Fibroblast of lung (primary cell): ENCODE measurements around the gene OAS3. TPM values are rescaled to one million over a fixed set of nuclear protein-coding genes. Genes with fewer than 3 reads are reported as not detected.

Experiments used
- DNase-seq, 2 donors: peaks; one replicate each; pipeline versions ENCODE4 v3.0.0 to v3.0.0-alpha.2; 2010; ENCODE audit warnings: low read depth in 2 of 2
- H2AFZ ChIP-seq: 2 replicates; pipeline ENCODE4 v1.5.1; 2012; ENCODE audit warnings: low read length, control low read depth, inconsistent platforms
- H3K27ac ChIP-seq: 2 replicates; pipeline ENCODE4 v1.5.1; 2011; ENCODE audit warnings: low read length, control low read depth; ENCODE audit not compliant: insufficient read depth
- H3K27me3 ChIP-seq: 2 replicates; pipeline ENCODE4 v1.5.1; 2011; ENCODE audit warnings: mild to moderate bottlenecking, low read length; ENCODE audit not compliant: control insufficient read depth, insufficient read depth
- H3K36me3 ChIP-seq: 2 replicates; pipeline ENCODE4 v1.5.1; 2011; ENCODE audit warnings: low read length; ENCODE audit not compliant: control insufficient read depth, insufficient read depth
- H3K4me1 ChIP-seq: 2 replicates; pipeline ENCODE4 v1.5.1; 2011; ENCODE audit warnings: low read length; ENCODE audit not compliant: control insufficient read depth, insufficient read depth; ENCODE audit errors: extremely low read depth
- H3K4me2 ChIP-seq: 2 replicates; pipeline ENCODE4 v1.5.1; 2011; ENCODE audit warnings: low read length, control low read depth; ENCODE audit not compliant: insufficient read depth; ENCODE audit errors: extremely low read depth
- H3K4me3 ChIP-seq, 4 experiments: fragments of 200-600 bp in 1 of 4; sonication (generic) in 1 of 4; replicated peaks in 1 of 4; 2 replicates each; pipeline ENCODE4 v1.5.1; 2011 to 2016; ENCODE audit warnings: low read length in 4 of 4, low read depth in 3 of 4, mild to moderate bottlenecking in 3 of 4, control low read depth in 2 of 4, inconsistent platforms in 1 of 4, mixed read lengths in 1 of 4; ENCODE audit not compliant: insufficient read depth in 1 of 4; ENCODE audit errors: control extremely low read depth in 1 of 4
- H3K79me2 ChIP-seq: 2 replicates; pipeline ENCODE4 v1.5.1; 2012; ENCODE audit warnings: mild to moderate bottlenecking, low read length, inconsistent platforms; ENCODE audit not compliant: control insufficient read depth, insufficient read depth
- H3K9ac ChIP-seq: 2 replicates; pipeline ENCODE4 v1.5.1; 2011; ENCODE audit warnings: mild to moderate bottlenecking, low read length, control low read depth; ENCODE audit not compliant: insufficient read depth
- H3K9me3 ChIP-seq: 2 replicates; pipeline ENCODE4 v1.5.1; 2012; ENCODE audit warnings: low read depth, low read length; ENCODE audit not compliant: control insufficient read depth, insufficient read depth
- H4K20me1 ChIP-seq: 2 replicates; pipeline ENCODE4 v1.5.1; 2011; ENCODE audit warnings: low read length; ENCODE audit not compliant: control insufficient read depth, insufficient read depth; ENCODE audit errors: extremely low read depth
- CTCF ChIP-seq, 2 donors: IDR thresholded peaks in 1 of 2; conservative IDR thresholded peaks in 1 of 2; 1 replicate in 1 of 2; 2 replicates in 1 of 2; pipeline ENCODE4 v1.5.1; 2011 to 2012; ENCODE audit warnings: low read length in 2 of 2, control low read depth in 1 of 2, inconsistent platforms in 1 of 2, low read depth in 1 of 2, mild to moderate bottlenecking in 1 of 2
- EZH2 ChIP-seq: IDR thresholded peaks from 2 replicates; pipeline ENCODE4 v1.5.1; 2012; ENCODE audit warnings: low read length, control low read depth, mild to moderate bottlenecking; ENCODE audit errors: missing control alignments
- polyA plus RNA-seq, 2 donors: library from polyadenylated mRNA; depleted of rRNA in 1 of 2; stranded (reverse) in 1 of 2; unstranded in 1 of 2; fragments of >200 nt; gene quantifications; 2 replicates each; pipeline ENCODE4 v1.2.1, GENCODE V29; 2011 to 2012; ENCODE audit warnings: missing spikeins in 1 of 2
- total RNA-seq: library from RNA; depleted of rRNA; stranded (reverse); fragments of >200 nt; gene quantifications from 2 replicates; pipeline ENCODE4 v1.2.1, GENCODE V29; 2014

The OAS3 gene
- total and polyA plus RNA-seq, 2 donors (not counting 1 experiment from before 2014, with no cell fraction given): 3.5 to 7.0 TPM

GRCh38 chr12:112938751-112939150, 477 bp downstream of the OAS3 start:
- Histone ChIP-seq H4K20me1 (no peaks in the 10 kb centered on the region), H3K4me2 (peak overlapping the region; percentile 99), H2AFZ (peak overlapping the region; percentile 99), H3K27me3 (no peaks in the 10 kb centered on the region), H3K4me1 (peaks cover 7% of the 10 kb centered on the region), H3K79me2 (no peaks in the 10 kb centered on the region), H3K27ac (no peak overlapping the region), H3K9ac (peak overlapping the region; percentile 74), H3K9me3 (no peaks in the 10 kb centered on the region), H3K36me3 (no peaks in the 10 kb centered on the region), H3K4me3 (peak overlapping the region; percentile 77 to 86 (median 80))
- TF ChIP-seq CTCF (conservative IDR thresholded peaks at IDR 0.05 in 1 of 2, IDR thresholded peaks at IDR 0.05 in 1 of 2; ENCODE audit: low read depth in 1 of 2, low read length in 2 of 2) (no peak), EZH2 (no peak)
- DNase-seq: peak in 1 of 2 donors; percentile 2

GRCh38 chr12:112939761-112940381, 1.6 kb downstream of the OAS3 start:
- Histone ChIP-seq H3K9me3 (no peaks in the 10 kb centered on the region), H3K27ac (no peak overlapping the region), H4K20me1 (no peaks in the 10 kb centered on the region), H2AFZ (no peak overlapping the region), H3K27me3 (no peaks in the 10 kb centered on the region), H3K9ac (no peak overlapping the region), H3K4me3 (no peak overlapping the region), H3K4me2 (peak overlapping the region; percentile 37), H3K4me1 (peaks cover 7% of the 10 kb centered on the region), H3K36me3 (no peaks in the 10 kb centered on the region), H3K79me2 (no peaks in the 10 kb centered on the region)
- TF ChIP-seq CTCF (conservative IDR thresholded peaks at IDR 0.05 in 1 of 2, IDR thresholded peaks at IDR 0.05 in 1 of 2; ENCODE audit: low read depth in 1 of 2, low read length in 2 of 2) (no peak), EZH2 (no peak)
- no peak for DNase-seq

- no peaks in the 10 kb centered on the region for H3K36me3 ChIP-seq
- no peaks in the 10 kb centered on the region for H3K79me2 ChIP-seq
- peaks cover 7% of the 10 kb centered on the region for H3K4me1 ChIP-seq
- DNase-seq: no peak
- H3K4me2 ChIP-seq: no peak overlapping the region
- H3K27ac ChIP-seq: no peak overlapping the region
- H3K4me3 ChIP-seq: no peak overlapping the region
- no peak overlapping the region for H3K9ac ChIP-seq
- no peaks in the 10 kb centered on the region for H3K9me3 ChIP-seq
- H3K27me3 ChIP-seq: no peaks in the 10 kb centered on the region
- H2AFZ ChIP-seq: no peak overlapping the region
- no peaks in the 10 kb centered on the region for H4K20me1 ChIP-seq
- TF ChIP-seq CTCF (conservative IDR thresholded peaks at IDR 0.05 in 1 of 2, IDR thresholded peaks at IDR 0.05 in 1 of 2; ENCODE audit: low read depth in 1 of 2, low read length in 2 of 2): no peak
- TF ChIP-seq EZH2: no peak
Observed at GRCh38 chr12:112941528-112942335, 3.5 kb downstream of the OAS3 start.
